GM12875 (cell line): ENCODE results near the gene RUNDC3A.

Experiments
- H3K4me3 ChIP-seq: one replicate; pipeline ENCODE4 v1.5.1; 2011; ENCODE audit warnings: low read depth, low read length, control low read depth
- CTCF ChIP-seq: IDR thresholded peaks from 2 replicates; pipeline ENCODE4 v1.5.1; 2011; ENCODE audit warnings: low read depth, mild to moderate bottlenecking, control low read depth, inconsistent platforms, low read length, moderate library complexity, borderline replicate concordance; ENCODE audit not compliant: insufficient read depth

The RUNDC3A gene

DNA sequence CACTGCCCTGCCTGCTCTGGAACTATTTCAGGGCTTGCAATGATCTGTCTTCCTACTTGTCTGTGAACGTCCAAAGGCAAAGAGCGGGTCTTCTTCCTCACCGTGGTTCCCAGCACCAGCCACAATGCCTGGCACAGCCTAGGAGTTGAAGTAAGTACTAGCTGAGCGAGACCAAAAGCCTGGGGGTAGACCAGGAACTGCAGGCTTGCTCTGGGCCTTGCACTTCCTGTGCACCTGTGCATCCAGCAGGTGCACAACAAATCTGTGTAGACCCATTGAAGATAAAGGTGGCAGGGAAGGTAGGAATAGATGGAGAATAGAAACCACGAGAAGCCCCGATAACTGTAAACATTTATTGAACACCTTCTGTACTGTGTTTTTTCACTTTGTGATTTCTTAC is 50.6 kb downstream of the RUNDC3A start:
- no peak for TF ChIP-seq CTCF
- H3K4me3 ChIP-seq: no peak overlapping the region

DNA sequence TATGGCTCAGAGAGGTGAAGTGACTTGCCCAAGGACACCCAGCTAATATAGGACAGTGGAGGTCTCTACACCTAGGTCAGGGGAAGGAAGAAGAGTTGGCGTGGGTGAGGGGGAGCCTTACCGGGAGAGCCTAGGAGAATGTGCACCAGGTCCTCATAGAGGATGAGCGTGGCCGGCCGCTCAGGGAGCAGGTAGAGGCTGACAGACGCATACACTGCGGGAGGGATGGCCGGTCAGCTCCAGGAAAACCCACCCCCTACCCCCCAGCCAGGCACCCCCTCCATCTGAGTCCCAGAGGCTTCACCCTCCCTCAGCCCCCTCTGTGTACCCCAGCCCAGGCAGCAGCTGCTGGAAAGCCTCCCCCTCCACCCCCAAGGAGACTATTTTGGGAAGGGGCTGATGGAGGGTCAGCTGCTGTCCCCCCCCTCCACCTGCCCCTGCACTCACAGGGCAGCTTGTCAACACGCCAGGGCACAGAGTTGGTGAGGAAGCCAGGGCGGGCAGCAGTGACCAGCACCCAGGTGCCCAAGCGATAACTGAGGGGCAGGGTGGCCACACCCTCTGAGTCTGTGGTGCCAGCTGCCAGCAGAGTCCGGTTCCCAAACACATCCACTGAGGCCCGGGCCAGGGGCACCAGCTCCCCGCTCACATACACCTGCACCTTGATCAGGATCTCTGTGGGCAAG is 51.2 kb downstream of the RUNDC3A start:
- TF ChIP-seq CTCF: no peak
- no peak overlapping the region for H3K4me3 ChIP-seq

DNA sequence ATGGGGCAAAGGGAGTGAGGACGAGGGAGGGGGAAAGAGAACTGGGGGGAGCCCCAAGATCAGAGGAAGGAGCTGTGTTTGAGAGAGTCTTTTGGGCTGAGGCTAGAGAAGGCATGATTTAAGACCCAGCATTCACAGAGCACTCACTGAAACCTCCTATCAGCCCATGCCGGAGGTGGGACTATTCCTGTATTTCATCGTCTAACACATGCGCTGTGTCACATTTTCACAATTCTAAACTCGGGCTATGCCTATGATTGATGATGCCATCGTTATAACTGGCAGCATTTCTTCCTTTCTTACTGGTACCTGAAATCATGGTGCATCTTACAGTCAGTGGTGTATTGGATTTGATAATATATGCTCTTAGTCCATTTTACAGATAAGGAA is 51.7 kb downstream of the RUNDC3A start:
- no peak for TF ChIP-seq CTCF
- H3K4me3 ChIP-seq: no peak overlapping the region

DNA sequence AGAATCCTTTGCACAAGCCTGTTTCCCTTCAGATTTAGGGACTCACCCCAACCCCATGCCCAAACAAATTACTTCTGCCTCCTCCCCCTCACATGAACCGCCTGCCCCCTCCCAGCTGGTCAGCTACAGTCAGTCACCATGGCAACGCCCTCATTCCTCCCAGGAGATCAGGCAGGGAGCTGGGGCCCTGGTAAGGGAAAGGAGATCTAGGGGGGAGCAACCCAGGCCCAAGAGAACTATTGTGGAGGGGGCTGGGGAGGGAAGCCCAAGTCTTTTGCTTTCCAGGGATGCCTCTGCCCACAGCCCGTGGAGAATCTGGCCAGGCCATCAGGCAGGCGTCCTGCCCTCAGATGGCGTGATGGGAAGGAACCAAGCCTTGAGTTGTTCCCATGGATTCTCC is 52.4 kb downstream of the RUNDC3A start:
- H3K4me3 ChIP-seq: no peak overlapping the region

GRCh38 chr17:44361292-44362260 is 53.2 kb downstream of the RUNDC3A start:
- TF ChIP-seq CTCF: no peak

More for the DNA sequence above, 52.4 kb downstream of the RUNDC3A start:
- TF ChIP-seq CTCF: no peak

DNA sequence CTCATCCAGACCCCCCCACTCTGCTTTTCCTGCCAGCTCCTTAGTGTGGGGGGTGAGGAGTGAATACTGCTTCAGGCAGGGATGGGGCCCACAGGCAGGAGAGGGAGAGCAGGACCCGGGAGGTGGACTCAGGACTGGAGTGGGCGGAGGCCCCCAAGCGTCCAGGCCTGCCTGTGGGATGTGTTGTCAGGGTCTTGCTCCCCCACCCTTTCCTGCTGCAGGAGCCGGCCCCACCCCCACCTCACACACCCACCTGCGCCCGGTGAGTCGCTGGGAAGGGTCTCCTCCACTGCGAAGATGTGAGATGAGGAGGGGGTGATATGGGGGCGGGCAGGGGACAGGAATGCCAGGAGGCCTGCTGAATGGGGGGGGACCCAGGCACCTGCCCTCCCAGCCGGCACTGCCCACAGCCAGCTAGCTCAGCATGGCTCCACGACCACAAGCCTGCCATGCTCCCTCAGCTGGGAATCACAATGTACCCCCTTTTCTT is 54.1 kb downstream of the RUNDC3A start:
- H3K4me3 ChIP-seq: no peak overlapping the region

More at GRCh38 chr17:44361292-44362260, 53.2 kb downstream of the RUNDC3A start:
- H3K4me3 ChIP-seq: no peak overlapping the region

More for the DNA sequence above, 54.1 kb downstream of the RUNDC3A start:
- no peak for TF ChIP-seq CTCF
